MM.1S (cell line): ENCODE measurements around the gene WDR3.

ENCODE experiments used
- DNase-seq: peaks from one replicate; pipeline ENCODE4 v3.0.0-alpha.2; 2015
- H2AFZ ChIP-seq: fragments of 300-600 bp; sonication (generic); 2 replicates; pipeline ENCODE4 v1.6.0; 2016; ENCODE audit warnings: antibody characterized with exemption, low read length
- H3F3A ChIP-seq: fragments of 300-600 bp; sonication (generic); 2 replicates; pipeline ENCODE4 v1.6.1; 2016; ENCODE audit warnings: mild to moderate bottlenecking, antibody characterized with exemption, low read length, moderate library complexity, mixed read lengths; ENCODE audit not compliant: insufficient read depth
- H3K27ac ChIP-seq: fragments of 300-600 bp; sonication (generic); 2 replicates; pipeline ENCODE4 v1.5.1; 2016; ENCODE audit warnings: mild to moderate bottlenecking, low read length
- H3K27me3 ChIP-seq: fragments of 300-600 bp; sonication (generic); replicated peaks from 2 replicates; pipeline ENCODE4 v1.6.0; 2016; ENCODE audit warnings: low read length; ENCODE audit not compliant: insufficient read depth
- H3K36me3 ChIP-seq: fragments of 300-600 bp; sonication (generic); replicated peaks from 2 replicates; pipeline ENCODE4 v1.6.1; 2016; ENCODE audit warnings: mild to moderate bottlenecking, low read length, mixed read lengths; ENCODE audit not compliant: insufficient read depth
- H3K4me1 ChIP-seq: fragments of 300-600 bp; sonication (generic); 2 replicates; pipeline ENCODE4 v1.6.1; 2016; ENCODE audit warnings: low read length, mixed read lengths
- H3K4me2 ChIP-seq: fragments of 300-600 bp; sonication (generic); 2 replicates; pipeline ENCODE4 v1.6.0; 2016; ENCODE audit warnings: low read depth, low read length
- H3K4me3 ChIP-seq: fragments of 300-600 bp; sonication (generic); 2 replicates; pipeline ENCODE4 v1.5.1; 2016; ENCODE audit warnings: low read length, mixed read lengths
- H3K79me2 ChIP-seq: fragments of 300-600 bp; sonication (generic); 2 replicates; pipeline ENCODE4 v1.6.1; 2016; ENCODE audit warnings: mixed run types, low read length, mixed read lengths
- H3K9ac ChIP-seq: fragments of 300-600 bp; sonication (generic); 2 replicates; pipeline ENCODE4 v1.6.1; 2016; ENCODE audit warnings: low read length, mixed read lengths
- H3K9me2 ChIP-seq: fragments of 300-600 bp; sonication (generic); replicated peaks from 2 replicates; pipeline ENCODE4 v1.6.1; 2016; ENCODE audit warnings: mild to moderate bottlenecking, low read length, mixed read lengths; ENCODE audit not compliant: insufficient read depth
- H3K9me3 ChIP-seq: fragments of 300-600 bp; sonication (generic); replicated peaks from 2 replicates; pipeline ENCODE4 v1.6.1; 2016; ENCODE audit warnings: mild to moderate bottlenecking, low read length, mixed read lengths; ENCODE audit not compliant: insufficient read depth
- H4K20me1 ChIP-seq: fragments of 300-600 bp; sonication (generic); 2 replicates; pipeline ENCODE4 v1.6.1; 2016; ENCODE audit warnings: mild to moderate bottlenecking, low read length, moderate library complexity, mixed read lengths; ENCODE audit not compliant: insufficient read depth
- CTCF ChIP-seq: fragments of 300-600 bp; sonication (generic); IDR thresholded peaks from 2 replicates; pipeline ENCODE4 v1.5.1; 2016; ENCODE audit warnings: antibody characterized with exemption, low read length, mixed read lengths
- EZH2 ChIP-seq: fragments of 300-600 bp; sonication (generic); optimal IDR thresholded peaks from 2 replicates; pipeline ENCODE3; 2017; ENCODE audit warnings: low read depth, mild to moderate bottlenecking, antibody characterized with exemption, low read length, mixed read lengths
- EZH2phosphoT487 ChIP-seq: fragments of 300-600 bp; sonication (generic); IDR thresholded peaks from 2 replicates; pipeline ENCODE4 v1.6.1; 2018; ENCODE audit warnings: antibody characterized with exemption, low read length

Gene WDR3

GRCh38 chr1:117970252-117970651 is 40.7 kb downstream of the WDR3 start:
- H3K4me1 ChIP-seq, result no peaks in the 10 kb centered on the region
- no peaks in the 10 kb centered on the region for H3K9me3 ChIP-seq
- H3K9me2 ChIP-seq, result no peaks in the 10 kb centered on the region
- H2AFZ ChIP-seq, result no peak overlapping the region
- no peak overlapping the region for H3K4me3 ChIP-seq
- no peaks in the 10 kb centered on the region for H3K79me2 ChIP-seq
- no peak for TF ChIP-seq CTCF
- TF ChIP-seq EZH2phosphoT487, result no peak
- no peak for TF ChIP-seq EZH2
- no peaks in the 10 kb centered on the region for H3K36me3 ChIP-seq
- H4K20me1 ChIP-seq, result no peaks in the 10 kb centered on the region
- H3K27me3 ChIP-seq, result no peaks in the 10 kb centered on the region
- no peaks in the 10 kb centered on the region for H3F3A ChIP-seq
- no peak for DNase-seq
- no peak overlapping the region for H3K4me2 ChIP-seq
- H3K27ac ChIP-seq, result no peak overlapping the region
- no peak overlapping the region for H3K9ac ChIP-seq

GRCh38 chr1:117971777-117972176 is 42.2 kb downstream of the WDR3 start:
- TF ChIP-seq CTCF (no peak), EZH2 (no peak), EZH2phosphoT487 (no peak)
- Histone ChIP-seq H4K20me1 (no peaks in the 10 kb centered on the region), H3F3A (no peaks in the 10 kb centered on the region), H3K9me3 (no peaks in the 10 kb centered on the region), H3K4me2 (no peak overlapping the region), H3K4me3 (no peak overlapping the region), H3K27me3 (no peaks in the 10 kb centered on the region), H3K36me3 (no peaks in the 10 kb centered on the region), H2AFZ (no peak overlapping the region), H3K9ac (no peak overlapping the region), H3K79me2 (no peaks in the 10 kb centered on the region), H3K9me2 (no peaks in the 10 kb centered on the region), H3K27ac (no peak overlapping the region), H3K4me1 (no peaks in the 10 kb centered on the region)
- no peak for DNase-seq

GRCh38 chr1:117976381-117976780 is 46.8 kb downstream of the WDR3 start:
- Histone ChIP-seq H3K4me2 (no peak overlapping the region), H3K36me3 (no peaks in the 10 kb centered on the region), H3K4me1 (no peaks in the 10 kb centered on the region), H3K9ac (no peak overlapping the region), H3K9me2 (no peaks in the 10 kb centered on the region), H3K27ac (no peak overlapping the region), H2AFZ (no peak overlapping the region), H3K27me3 (no peaks in the 10 kb centered on the region), H3K4me3 (no peak overlapping the region), H3F3A (no peaks in the 10 kb centered on the region), H4K20me1 (no peaks in the 10 kb centered on the region), H3K9me3 (no peaks in the 10 kb centered on the region), H3K79me2 (no peaks in the 10 kb centered on the region)
- no peak for TF ChIP-seq EZH2
- no peak for TF ChIP-seq CTCF
- TF ChIP-seq EZH2phosphoT487, result no peak
- no peak for DNase-seq
